Measurements from ENCODE around the gene PLK5.
"Not testable (repeated sequence)": the region's sequence is repeated elsewhere in the genome, so short reads cannot be mapped to it uniquely, and the experiment has no call there.

The PLK5 gene

DNA sequence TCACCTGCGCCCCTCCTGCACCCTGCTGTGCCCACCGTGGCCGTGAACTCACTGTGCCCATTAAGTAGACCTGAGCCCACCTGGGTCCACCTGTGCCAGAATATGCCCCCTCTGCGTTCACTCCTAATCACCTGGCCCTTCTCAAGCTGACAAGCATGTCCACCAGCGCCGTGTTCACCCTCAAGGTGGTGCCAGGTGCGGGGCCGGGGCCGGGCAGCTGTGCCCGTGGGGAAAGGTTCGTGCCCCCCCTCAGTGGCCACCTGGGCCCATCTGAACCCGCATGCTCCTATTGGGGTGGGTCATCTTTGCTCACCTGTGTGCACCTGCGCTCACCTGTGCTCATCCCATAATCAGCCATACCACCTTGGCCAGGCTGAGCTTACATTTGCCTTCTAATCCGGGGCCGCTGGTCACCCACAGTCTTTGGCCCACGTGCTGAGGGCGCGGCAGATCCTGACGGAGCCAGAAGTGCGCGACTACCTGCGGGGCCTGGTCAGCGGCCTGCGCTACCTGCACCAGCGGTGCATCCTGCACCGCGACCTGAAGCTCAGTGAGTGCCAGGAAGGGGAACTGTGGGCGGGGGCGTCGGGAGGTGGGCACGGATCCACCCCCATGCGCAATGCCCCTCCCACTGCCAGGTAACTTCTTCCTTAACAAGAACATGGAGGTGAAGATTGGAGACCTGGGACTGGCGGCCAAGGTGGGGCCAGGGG lies 2.3 kb downstream of the PLK5 start:
- no peak for TF ChIP-seq MYC (IDR thresholded peaks at IDR 0.05; ENCODE audit: low read depth, low read length)
- no peak for TF ChIP-seq POLR2A (IDR thresholded peaks at IDR 0.05; ENCODE audit: extremely low read depth, insufficient read length)
- TF ChIP-seq, protein P1, sequence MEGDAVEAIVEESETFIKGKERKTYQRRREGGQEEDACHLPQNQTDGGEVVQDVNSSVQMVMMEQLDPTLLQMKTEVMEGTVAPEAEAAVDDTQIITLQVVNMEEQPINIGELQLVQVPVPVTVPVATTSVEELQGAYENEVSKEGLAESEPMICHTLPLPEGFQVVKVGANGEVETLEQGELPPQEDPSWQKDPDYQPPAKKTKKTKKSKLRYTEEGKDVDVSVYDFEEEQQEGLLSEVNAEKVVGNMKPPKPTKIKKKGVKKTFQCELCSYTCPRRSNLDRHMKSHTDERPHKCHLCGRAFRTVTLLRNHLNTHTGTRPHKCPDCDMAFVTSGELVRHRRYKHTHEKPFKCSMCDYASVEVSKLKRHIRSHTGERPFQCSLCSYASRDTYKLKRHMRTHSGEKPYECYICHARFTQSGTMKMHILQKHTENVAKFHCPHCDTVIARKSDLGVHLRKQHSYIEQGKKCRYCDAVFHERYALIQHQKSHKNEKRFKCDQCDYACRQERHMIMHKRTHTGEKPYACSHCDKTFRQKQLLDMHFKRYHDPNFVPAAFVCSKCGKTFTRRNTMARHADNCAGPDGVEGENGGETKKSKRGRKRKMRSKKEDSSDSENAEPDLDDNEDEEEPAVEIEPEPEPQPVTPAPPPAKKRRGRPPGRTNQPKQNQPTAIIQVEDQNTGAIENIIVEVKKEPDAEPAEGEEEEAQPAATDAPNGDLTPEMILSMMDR (IDR thresholded peaks at IDR 0.05; ENCODE audit: low read depth, low read length), result no peak
- TF ChIP-seq, protein P2, sequence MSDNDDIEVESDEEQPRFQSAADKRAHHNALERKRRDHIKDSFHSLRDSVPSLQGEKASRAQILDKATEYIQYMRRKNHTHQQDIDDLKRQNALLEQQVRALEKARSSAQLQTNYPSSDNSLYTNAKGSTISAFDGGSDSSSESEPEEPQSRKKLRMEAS (IDR thresholded peaks at IDR 0.05; ENCODE audit: low read depth, low read length), result no peak
- no peak overlapping the region for H3K4me3 ChIP-seq (ENCODE audit: low read depth, low read length)
- DNase-seq (ENCODE audit: low read depth), result no peak

- DNase-seq (ENCODE audit: low read depth), result no peak
- TF ChIP-seq MYC (IDR thresholded peaks at IDR 0.05; ENCODE audit: low read depth, low read length), result no peak
- TF ChIP-seq, protein P2 (IDR thresholded peaks at IDR 0.05; ENCODE audit: low read depth, low read length), result no peak
- TF ChIP-seq, protein P1 (IDR thresholded peaks at IDR 0.05; ENCODE audit: low read depth, low read length), result no peak
- TF ChIP-seq POLR2A (IDR thresholded peaks at IDR 0.05; ENCODE audit: extremely low read depth, insufficient read length), result no peak
- H3K4me3 ChIP-seq (ENCODE audit: low read depth, low read length), result no peak overlapping the region
Measured at GRCh38 chr19:1526979-1527649, 3.2 kb downstream of the PLK5 start.

DNA sequence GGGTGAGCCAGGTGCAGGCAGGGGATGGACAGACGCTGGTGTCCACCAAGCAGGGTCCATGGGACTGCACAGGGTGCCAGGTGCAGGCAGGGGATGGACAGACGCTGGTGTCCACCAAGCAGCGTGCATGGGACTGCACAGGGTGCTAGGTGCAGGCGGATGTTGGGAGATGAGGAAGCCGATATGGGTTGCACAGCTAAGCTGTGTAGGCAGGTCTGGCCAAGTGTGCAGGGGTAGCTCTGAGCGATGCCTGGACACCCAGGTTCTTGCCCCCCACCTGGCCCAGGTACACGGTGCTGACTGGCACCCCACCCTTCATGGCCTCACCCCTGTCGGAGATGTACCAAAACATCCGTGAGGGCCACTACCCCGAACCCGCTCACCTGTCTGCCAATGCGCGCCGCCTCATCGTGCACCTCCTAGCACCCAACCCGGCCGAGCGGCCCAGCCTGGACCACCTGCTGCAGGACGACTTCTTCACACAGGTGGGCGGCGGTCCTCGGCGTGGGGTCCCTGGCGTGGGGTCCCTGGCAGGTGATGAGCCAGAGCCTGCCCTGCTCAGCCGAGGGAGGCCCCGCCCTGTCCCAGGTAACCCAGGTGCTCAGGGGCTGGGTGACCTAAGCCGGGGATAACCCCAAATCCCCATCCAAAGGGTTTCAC lies 3.9 kb downstream of the PLK5 start:
- TF ChIP-seq, protein P1 (IDR thresholded peaks at IDR 0.05; ENCODE audit: low read depth, low read length), result no peak
- TF ChIP-seq, protein P2 (IDR thresholded peaks at IDR 0.05; ENCODE audit: low read depth, low read length), result no peak
- TF ChIP-seq POLR2A (IDR thresholded peaks at IDR 0.05; ENCODE audit: extremely low read depth, insufficient read length), result no peak
- no peak for TF ChIP-seq MYC (IDR thresholded peaks at IDR 0.05; ENCODE audit: low read depth, low read length)
- H3K4me3 ChIP-seq (ENCODE audit: low read depth, low read length), result no peak overlapping the region
- DNase-seq (ENCODE audit: low read depth), result no peak

- no peak overlapping the region for H3K4me3 ChIP-seq (ENCODE audit: low read depth, low read length)
- DNase-seq (ENCODE audit: low read depth), result no peak
- TF ChIP-seq, protein P1 (IDR thresholded peaks at IDR 0.05; ENCODE audit: low read depth, low read length), result no peak
- TF ChIP-seq, protein P2 (IDR thresholded peaks at IDR 0.05; ENCODE audit: low read depth, low read length), result no peak
Measured at GRCh38 chr19:1528596-1529429, 4.9 kb downstream of the PLK5 start.

GRCh38 chr19:1529430-1529816 lies 5.5 kb downstream of the PLK5 start:
- TF ChIP-seq, protein P2 (IDR thresholded peaks at IDR 0.05; ENCODE audit: low read depth, low read length), result no peak
- no peak for DNase-seq (ENCODE audit: low read depth)

GRCh38 chr19:1530856-1531255 lies 7.0 kb downstream of the PLK5 start:
- H3K4me3 ChIP-seq (ENCODE audit: low read depth, low read length), result not testable (repeated sequence)

More at GRCh38 chr19:1529430-1529816, 5.5 kb downstream of the PLK5 start:
- no peak overlapping the region for H3K4me3 ChIP-seq (ENCODE audit: low read depth, low read length)

More at GRCh38 chr19:1530856-1531255, 7.0 kb downstream of the PLK5 start:
- not testable (repeated sequence) for DNase-seq (ENCODE audit: low read depth)

Data from NB4 (cell line).